Brain microvascular endothelial cell (primary cell): Measurements from ENCODE around the gene BDNF.

Experiments used
- DNase-seq: peaks from one replicate; pipeline ENCODE4 v3.0.0-alpha.2; 2020
- H3K27ac ChIP-seq: fragments of 250-450 bp; sonication (Bioruptor Pico); 2 replicates; pipeline ENCODE4 v1.5.1; 2020; ENCODE audit warnings: mild to moderate bottlenecking, moderate library complexity
- H3K27me3 ChIP-seq: fragments of 250-450 bp; sonication (Bioruptor Pico); replicated peaks from 2 replicates; pipeline ENCODE4 v1.5.1; 2020; ENCODE audit warnings: mild to moderate bottlenecking
- H3K36me3 ChIP-seq: fragments of 250-450 bp; sonication (Bioruptor Pico); replicated peaks from 2 replicates; pipeline ENCODE4 v1.5.1; 2020; ENCODE audit warnings: mild to moderate bottlenecking
- H3K4me3 ChIP-seq: 2 replicates; pipeline ENCODE4 v1.5.1; 2011; ENCODE audit warnings: low read depth, mild to moderate bottlenecking, control low read depth, low read length, moderate library complexity
- CTCF ChIP-seq: IDR thresholded peaks from 2 replicates; pipeline ENCODE4 v1.5.1; 2011; ENCODE audit warnings: low read depth, mild to moderate bottlenecking, moderate library complexity, low read length, control low read depth, inconsistent platforms; ENCODE audit errors: missing control alignments
- in situ Hi-C: cut with HindIII; loops from 2 replicates; pipeline ENCODE4 v1.10.0; 2017; ENCODE audit warnings: low sequenced_read_pairs, low pct_ligation_motif_present

BDNF gene

GRCh38 chr11:27619039-27619574 lies 81.1 kb downstream of the BDNF start:
- Histone ChIP-seq H3K4me3 (no peak overlapping the region), H3K36me3 (no peaks in the 10 kb centered on the region), H3K27me3 (no peaks in the 10 kb centered on the region), H3K27ac (no peak overlapping the region)
- DNase-seq: no peak
- in situ Hi-C loops: no loop called here
- no peak for TF ChIP-seq CTCF

GRCh38 chr11:27618281-27618915 lies 81.9 kb downstream of the BDNF start:
- no peak overlapping the region for H3K27ac ChIP-seq
- TF ChIP-seq CTCF: no peak
- no peak overlapping the region for H3K4me3 ChIP-seq
- in situ Hi-C loops: no loop called here
- no peak for DNase-seq
- no peaks in the 10 kb centered on the region for H3K27me3 ChIP-seq
- no peaks in the 10 kb centered on the region for H3K36me3 ChIP-seq

GRCh38 chr11:27616711-27617110 lies 83.5 kb downstream of the BDNF start:
- Histone ChIP-seq H3K36me3 (no peaks in the 10 kb centered on the region), H3K27me3 (no peaks in the 10 kb centered on the region), H3K27ac (no peak overlapping the region), H3K4me3 (no peak overlapping the region)
- DNase-seq: no peak
- no peak for TF ChIP-seq CTCF
- in situ Hi-C loops: no loop called here

- no peak overlapping the region for H3K27ac ChIP-seq
- in situ Hi-C loops: no loop called here
- no peak for DNase-seq
- TF ChIP-seq CTCF: no peak
- H3K36me3 ChIP-seq: no peaks in the 10 kb centered on the region
- H3K4me3 ChIP-seq: no peak overlapping the region
- no peaks in the 10 kb centered on the region for H3K27me3 ChIP-seq
Measured at GRCh38 chr11:27615833-27616232, 84.4 kb downstream of the BDNF start.

GRCh38 chr11:27614092-27614491 lies 86.2 kb downstream of the BDNF start:
- Histone ChIP-seq H3K4me3 (no peak overlapping the region), H3K36me3 (no peaks in the 10 kb centered on the region), H3K27ac (no peak overlapping the region), H3K27me3 (no peaks in the 10 kb centered on the region)
- TF ChIP-seq CTCF: no peak
- in situ Hi-C loops: no loop called here
- DNase-seq: no peak
